Astrocyte (in vitro differentiated cells and primary cell): ENCODE measurements around the gene LAMB1.

ENCODE experiments used
- EZH2 ChIP-seq: IDR thresholded peaks from 2 replicates; pipeline ENCODE4 v1.6.1; 2012; ENCODE audit warnings: mild to moderate bottlenecking, low read length, inconsistent platforms; ENCODE audit not compliant: insufficient read depth
- TF ChIP-seq, protein P1 (sequence below): IDR thresholded peaks from 2 replicates; pipeline ENCODE4 v1.5.1; 2011; ENCODE audit warnings: low read depth, mild to moderate bottlenecking, inconsistent platforms, low read length, moderate library complexity; ENCODE audit not compliant: insufficient read depth

DNA sequence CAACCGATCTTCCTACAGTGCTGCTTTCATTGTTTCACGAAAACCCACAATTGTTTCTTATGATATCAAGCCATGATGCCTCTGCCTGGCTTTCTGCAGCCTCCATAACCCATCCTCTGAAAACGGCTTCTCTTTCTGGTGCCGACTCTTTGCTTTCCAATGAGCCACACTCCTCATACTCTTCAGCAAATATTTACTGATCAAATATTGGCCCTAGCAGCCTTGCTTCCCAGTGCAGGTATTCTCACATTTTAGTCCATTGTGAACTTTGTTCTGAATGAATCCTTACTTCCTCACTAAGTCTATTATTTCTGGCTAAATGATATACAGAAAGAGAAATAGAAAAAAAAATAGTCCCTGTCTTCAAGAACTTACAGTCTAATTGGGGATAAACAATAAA, 35.5 kb downstream of the LAMB1 start:
- TF ChIP-seq, protein P1, sequence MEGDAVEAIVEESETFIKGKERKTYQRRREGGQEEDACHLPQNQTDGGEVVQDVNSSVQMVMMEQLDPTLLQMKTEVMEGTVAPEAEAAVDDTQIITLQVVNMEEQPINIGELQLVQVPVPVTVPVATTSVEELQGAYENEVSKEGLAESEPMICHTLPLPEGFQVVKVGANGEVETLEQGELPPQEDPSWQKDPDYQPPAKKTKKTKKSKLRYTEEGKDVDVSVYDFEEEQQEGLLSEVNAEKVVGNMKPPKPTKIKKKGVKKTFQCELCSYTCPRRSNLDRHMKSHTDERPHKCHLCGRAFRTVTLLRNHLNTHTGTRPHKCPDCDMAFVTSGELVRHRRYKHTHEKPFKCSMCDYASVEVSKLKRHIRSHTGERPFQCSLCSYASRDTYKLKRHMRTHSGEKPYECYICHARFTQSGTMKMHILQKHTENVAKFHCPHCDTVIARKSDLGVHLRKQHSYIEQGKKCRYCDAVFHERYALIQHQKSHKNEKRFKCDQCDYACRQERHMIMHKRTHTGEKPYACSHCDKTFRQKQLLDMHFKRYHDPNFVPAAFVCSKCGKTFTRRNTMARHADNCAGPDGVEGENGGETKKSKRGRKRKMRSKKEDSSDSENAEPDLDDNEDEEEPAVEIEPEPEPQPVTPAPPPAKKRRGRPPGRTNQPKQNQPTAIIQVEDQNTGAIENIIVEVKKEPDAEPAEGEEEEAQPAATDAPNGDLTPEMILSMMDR, result no peak
- no peak for TF ChIP-seq EZH2
